GM19372 (cell line): ENCODE measurements around the gene FIBCD1.

Experiments used
- ATAC-seq: cut with Tn5 transposase; IDR thresholded peaks from one replicate; pipeline ENCODE4 v1.9.1; 2021; ENCODE audit warnings: mild to moderate bottlenecking, low read depth, moderate library complexity; ENCODE audit not compliant: unreplicated experiment

The FIBCD1 gene, protein sequence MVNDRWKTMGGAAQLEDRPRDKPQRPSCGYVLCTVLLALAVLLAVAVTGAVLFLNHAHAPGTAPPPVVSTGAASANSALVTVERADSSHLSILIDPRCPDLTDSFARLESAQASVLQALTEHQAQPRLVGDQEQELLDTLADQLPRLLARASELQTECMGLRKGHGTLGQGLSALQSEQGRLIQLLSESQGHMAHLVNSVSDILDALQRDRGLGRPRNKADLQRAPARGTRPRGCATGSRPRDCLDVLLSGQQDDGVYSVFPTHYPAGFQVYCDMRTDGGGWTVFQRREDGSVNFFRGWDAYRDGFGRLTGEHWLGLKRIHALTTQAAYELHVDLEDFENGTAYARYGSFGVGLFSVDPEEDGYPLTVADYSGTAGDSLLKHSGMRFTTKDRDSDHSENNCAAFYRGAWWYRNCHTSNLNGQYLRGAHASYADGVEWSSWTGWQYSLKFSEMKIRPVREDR

DNA sequence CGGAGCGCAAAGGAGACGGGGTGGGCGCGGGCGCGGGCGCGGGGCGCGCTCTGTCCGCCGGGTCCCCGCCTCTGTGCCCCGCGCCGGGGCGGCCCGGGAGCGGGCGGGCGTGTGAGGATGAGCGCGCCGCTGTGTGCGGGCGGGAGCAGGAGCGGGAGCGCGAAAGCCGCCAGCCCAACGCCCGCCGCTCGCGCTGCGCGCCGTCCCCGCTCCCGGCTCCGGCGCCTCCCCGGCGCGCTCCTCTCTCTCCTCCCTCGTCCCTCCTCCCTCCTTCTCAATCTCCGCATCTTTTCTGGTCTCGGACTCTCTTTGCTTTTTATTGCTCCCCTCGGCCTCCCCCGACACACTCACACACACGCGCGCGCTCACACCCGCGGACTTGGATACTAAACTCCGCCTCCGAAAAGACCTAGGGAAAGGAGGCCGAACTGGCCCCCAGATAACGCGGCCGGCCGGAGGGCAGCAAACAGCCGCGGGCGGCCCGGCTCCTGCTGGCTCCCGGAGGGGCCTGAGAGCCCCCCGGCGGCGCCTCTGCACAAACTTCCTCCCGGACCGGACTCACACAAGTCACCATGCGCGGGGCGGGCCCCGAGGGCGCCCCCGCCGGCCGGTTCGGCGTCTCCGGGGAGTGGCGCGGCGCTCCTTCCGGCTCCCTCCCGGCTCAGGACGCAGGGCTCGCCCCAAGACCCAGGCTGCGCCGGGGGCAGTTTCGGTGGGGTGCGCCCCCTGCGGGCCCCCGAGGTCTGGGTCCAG lies at the start of gene FIBCD1:
FIBCD1 (minus strand) TSS at position 596 of the 753 bp plus-strand sequence. CDS start 640 bp downstream, outside the sequence.
- no peak for ATAC-seq

DNA sequence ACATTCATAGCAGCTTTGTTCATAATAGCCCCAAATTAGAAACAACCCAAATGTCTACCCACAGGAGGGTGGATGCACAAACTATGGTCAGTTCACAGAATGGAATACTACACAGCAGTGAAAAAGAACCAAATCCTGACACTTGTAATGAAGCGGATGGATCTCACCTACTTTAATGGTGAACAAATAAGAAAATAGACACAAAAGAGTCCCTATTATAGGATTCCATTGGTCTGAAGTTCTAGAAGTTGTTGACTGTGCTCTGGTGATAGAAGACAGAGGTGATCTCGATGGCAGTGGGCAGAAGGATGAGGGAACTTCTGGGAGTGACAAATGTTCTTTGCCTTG lies 49.3 kb upstream of the FIBCD1 start:
- ATAC-seq, result no peak

DNA sequence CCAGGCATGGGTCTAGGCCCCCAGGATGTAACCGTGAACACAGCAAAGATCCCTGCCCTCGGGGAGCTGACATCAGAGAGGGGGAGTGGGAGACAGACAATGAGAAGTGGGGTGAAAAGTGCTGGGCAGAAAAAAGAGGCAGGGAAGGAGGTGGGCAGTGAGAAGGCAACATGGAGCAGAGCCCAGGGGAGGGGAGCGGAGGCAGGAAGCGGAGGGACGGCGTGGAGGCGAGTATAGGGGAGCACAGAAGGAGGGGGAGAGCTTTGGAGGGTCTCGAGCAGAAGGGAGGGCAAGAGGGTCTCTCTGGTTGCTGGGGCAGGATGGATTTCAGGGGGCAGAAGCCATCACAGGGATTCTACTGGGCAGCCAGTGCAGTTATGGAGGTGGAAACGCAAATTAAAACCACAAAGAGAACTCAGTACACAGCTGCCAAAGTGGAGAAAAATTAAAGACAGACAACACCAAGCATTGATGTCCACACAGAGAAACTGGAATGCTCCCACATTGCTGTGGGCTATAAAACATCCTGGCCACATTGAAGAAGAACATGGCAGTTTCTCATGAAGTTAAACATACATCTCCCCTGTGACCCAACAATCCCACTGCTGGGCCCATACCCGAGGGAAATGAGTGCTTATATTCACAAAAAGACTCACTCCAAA lies 48.8 kb upstream of the FIBCD1 start:
- ATAC-seq, result no peak

DNA sequence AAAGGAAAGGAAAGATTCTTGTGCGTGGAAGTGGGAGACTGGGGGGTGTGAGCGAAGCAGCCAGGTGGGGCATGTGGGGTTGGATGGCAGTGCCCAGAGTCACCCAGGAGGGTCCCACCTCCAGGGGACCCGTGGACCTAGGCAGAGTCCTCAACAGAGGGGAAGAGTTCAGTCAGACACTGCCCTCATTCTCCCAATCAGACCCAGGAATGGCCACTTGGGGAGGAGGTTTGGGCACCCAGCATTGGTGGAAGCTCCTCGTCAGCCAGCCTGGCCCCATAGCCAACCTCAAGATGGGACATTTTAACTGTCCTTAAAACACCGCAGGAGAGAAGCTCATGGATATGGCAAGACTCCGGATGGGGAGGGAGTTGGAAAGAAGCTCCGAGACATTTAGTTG lies 48.0 kb upstream of the FIBCD1 start:
- no peak for ATAC-seq

DNA sequence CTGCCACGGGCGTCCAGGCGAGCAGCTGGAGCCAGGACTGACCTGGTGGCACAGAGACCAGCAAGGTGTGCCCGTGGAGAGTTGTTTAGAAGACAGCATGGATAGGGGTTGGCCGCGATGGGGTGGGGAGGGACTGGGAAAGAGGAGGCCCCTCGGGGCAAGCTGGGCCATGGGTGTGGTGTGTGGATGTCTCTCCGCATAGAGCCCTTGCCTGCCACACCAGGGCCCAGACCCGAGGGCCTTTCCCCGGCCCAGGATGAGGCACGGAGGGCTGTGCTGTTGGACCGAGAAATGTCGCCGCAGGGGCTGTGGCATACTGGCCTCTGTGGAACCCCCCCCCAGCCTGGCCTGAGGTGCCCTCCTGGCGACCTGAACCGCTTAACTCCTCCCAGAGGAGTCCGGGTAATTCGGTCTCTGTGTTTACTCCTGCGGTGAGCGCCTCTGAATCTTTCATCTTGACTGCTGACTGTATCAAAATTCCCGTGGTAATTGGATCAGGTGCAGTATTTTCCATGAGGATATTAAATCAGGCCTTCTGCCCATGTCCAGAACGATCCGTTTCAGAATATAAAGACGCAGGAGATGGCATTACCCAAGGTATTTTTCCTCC lies 47.4 kb upstream of the FIBCD1 start:
- no peak for ATAC-seq

DNA sequence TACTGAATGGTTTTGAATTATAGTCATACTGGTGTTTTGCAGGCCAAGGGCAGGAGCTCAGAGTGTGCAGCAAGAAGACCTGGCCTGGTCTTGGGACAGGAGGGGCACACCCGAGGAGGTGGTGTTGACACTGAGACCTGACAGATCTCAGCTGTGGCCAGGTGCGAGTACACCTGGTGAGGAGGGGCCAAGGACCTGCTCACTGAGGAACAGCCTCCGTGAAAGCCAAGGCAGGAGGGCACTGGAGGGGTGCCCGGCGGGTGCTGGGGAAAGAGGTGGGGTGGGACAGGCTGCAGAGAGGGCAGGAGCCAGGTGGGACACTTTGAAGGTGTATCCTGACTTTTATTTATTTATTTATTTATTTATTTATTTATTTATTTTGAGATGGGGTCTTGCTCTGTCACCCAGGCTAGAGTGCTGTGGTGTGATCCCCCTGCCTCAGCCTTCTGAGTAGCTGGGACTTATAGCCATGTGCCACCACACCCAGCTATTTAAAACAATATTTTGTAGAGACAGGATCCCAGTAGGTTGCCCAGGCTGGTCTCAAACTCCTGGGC lies 46.6 kb upstream of the FIBCD1 start:
- ATAC-seq, result no peak

DNA sequence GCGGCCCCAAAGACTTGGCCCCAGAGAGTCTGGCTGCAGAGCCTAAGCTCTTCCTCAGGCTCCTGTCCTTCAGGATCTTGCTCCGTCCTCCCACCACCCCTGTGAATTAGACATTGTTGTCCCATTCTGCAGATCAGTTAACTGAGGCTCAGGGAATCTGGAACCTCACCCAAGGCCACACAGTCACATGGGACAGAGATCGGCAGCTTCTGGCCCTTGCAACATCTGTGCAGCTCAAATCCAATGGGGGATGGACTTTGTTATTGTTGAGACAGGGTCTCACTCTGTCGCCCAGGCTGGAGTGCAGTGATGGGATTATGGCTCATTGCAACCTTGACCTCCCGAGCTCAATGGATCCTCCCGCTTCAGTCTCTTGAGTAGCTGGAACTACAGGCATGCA lies 46.0 kb upstream of the FIBCD1 start:
- ATAC-seq, result no peak

DNA sequence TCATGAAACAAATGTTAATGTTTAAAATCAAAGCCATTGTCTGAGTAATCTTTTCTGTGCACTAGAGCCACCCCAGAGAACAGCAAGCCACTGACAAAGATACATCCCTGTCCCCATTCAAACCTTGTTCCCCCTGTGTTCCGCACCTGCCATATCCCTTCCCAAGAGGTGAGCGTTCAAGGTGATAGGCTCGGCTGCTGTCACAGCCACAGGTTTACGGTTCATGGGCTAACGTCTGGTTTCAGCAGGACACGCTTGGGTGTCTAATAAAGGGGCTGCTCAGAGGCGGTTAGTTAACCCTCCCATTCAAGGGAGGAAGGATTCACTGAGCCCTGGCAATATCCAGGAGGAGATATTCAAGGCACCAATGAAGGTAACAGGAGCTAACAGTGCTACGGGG lies 45.5 kb upstream of the FIBCD1 start:
- ATAC-seq, result no peak

DNA sequence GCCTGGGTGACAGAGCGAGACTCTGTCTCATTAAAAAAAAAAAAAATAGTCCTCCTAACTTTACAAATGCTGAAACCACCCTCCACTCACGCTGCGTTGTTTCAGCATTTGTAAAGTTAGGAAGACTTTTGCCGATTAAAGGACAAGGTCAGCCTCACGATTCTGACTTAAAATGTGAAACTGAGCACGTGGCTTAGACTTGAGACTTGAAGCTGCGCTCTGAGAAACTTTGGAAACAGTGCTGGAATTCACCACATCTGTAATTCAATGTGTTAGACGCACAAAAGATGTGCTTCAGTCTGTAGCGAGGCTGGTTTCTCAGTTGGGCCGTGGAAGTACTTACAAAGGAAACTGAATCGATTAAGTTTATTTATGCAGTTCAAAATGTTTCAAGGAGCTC lies 44.9 kb upstream of the FIBCD1 start:
- no peak for ATAC-seq

DNA sequence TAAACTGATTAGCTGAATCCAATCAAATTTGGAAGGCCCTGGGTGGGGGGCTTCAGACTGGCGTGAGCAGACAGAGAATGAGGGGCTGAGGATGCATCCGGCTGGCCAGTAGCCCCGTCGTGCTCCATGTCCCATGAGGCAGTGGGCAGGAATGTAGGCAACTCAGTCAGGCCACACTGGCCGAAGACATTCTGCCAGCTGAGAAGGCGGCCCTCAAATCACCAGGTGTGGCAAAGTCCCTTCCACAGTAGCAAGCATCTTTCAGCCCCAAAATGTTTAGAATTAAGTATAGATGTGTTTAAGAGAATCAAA lies 44.3 kb upstream of the FIBCD1 start:
- no peak for ATAC-seq

DNA sequence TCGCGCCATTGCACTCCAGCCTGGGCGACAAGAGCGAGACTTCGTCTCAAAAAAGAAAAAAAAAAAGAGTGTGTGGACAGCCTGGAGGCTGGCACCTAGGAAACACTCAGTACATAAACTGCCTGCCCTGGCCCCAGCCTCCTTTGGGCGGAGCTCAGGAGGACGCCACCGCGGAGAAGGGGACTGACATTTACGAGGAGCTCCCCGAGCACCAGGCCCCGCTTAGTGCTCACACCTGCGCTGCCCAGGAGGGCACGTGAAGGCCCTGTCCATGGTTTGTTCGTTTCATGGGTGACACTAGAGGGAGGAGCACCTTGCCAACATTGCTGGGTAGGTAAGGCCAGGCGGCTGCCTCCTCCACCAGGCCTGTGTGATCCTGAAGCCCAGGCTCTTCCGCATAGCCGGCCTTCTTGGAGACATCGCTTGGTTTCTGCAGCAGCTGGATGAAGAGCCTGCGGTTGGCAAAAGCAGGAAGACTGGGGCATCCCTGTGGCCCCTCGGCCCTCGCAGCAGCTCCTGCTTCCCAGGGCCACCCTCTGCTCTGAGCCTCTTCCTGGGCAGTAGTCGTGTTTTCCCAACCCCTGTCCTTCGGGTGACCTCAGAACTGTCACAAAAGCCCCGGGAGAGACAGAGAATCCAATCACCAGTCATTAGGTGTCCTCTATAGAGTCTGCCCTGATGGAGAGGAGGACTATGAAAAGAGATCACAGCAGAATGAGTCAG lies 43.8 kb upstream of the FIBCD1 start:
- no peak for ATAC-seq

DNA sequence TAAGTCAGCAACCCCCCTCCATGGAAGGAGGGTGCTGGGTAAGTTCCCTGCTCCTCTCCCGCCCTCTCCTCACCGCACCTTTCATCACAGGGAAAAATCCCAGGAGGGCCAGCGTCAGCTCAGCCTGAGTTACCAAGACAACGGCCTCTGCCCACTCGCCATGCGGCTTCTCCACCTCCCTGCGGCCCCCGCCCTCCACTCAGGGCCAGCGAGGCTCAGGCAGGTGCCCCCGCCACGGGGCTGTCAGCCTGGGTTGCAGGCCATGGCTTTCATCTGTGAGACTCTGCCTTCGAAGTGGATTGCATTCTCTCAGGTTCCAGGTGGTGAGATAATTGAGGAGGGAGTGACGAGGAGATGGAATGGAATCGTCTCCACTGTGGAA lies 42.7 kb upstream of the FIBCD1 start:
- no peak for ATAC-seq

DNA sequence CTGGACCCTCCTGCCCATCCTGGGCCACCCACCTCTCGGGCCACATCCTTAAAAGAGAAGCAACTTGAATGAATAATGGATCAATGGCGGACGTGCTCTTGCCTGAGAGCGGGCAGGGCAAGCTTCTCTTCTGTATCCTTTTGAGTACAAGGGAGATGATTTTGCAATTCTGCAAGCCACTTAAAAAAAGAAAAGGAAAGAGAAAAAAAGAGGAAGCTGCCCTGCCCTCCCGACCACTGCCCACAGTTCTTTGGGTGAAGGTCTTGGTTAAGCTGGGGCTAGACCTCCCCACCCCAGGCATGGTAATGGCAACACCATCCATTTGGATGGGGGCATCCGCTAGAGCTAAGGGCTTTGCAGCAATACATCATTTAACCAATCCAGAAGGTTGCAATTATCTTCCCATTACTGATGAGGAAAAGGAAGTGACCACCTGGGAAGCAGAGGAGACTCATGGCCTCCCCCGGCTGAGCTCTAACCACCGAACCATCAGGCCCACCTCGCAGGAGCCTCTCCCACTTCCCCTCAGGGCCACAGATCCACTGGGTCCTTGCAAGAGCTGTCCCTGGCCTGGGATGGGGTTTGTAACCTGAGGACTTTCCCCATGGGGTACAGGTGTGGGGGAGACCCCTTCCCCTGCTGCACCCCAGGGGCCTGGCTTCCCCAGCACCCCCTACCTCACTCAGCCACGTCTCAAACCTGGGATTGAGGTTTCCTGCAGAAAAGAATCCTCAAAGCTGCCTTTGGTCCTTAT lies 42.1 kb upstream of the FIBCD1 start:
- ATAC-seq, result no peak

DNA sequence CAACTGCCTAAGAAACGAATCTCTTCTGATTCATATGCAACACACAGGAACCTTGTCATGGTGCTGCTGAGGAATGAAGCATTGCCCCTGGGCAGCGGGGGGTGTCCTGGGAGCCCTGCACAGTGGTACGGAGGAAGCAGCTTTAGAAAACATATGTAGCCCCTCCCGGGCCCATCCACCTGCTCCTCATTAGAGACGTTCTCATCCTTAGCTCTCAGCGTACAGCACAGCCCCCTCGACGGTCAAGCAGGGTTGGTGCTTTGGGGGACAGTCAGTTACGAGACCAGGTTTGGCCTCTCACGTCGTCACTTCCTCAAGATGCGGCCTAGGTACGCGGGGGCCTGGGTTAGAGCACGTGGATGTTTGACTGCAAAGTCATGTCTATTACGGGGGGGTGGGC lies 41.5 kb upstream of the FIBCD1 start:
- no peak for ATAC-seq

DNA sequence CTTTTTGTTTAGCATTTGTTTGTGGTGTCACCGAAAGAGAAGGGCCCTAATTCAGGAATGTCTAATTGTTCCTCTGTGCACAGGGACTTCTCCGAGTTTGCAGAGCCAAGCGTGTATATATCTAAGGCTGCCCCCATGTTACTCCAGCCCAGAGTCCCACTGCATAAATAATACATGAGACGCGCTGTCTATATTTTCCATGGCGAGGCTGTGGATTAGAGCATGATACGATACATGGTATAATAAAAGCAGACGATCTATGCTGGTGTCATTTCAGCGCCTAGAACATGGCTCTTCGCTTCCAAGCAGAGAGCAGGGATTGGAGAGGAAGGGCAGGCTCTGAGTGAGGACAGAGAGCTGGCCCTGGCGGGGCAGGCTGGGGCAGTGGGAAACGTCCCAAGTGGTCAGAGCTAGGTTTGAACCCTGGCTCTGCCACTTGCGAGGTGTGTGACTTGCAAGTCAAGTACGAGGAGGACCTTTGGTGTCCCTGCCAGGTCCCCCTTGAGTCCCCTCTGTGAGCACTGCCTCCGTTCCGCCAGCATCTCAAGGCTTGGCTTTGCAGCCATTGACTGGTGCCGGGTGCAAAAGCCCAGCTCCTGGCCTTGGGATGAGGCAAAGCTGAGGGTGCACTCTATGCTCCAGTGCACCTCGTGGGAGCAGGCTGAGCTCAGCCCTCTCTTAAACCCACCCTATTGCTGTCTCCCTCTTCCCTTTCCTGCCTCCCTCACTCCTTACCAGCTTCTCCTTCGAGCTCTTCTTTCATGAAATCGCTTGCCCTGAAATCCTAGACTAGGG lies 40.7 kb upstream of the FIBCD1 start:
- no peak for ATAC-seq

DNA sequence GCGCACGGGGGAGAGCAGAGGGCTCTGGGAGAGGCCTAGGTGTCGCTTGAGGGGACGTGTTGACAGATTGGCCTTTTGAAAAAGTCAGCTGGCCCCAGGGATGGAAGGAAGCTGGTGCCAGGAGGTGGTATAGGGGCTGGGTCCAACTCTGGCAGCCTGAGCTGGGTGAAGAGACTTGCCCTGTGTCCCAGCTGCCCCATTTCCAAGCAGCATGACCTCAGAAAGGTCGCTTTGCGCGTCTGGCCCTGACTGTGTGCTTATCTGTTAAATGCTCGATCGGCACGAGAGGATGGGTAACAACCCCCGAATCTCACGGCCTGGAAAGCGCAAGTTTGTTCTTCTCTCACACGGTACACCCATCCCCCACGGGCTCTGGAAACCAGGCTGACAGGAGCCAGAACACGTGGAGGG lies 38.8 kb upstream of the FIBCD1 start:
- ATAC-seq, result no peak

DNA sequence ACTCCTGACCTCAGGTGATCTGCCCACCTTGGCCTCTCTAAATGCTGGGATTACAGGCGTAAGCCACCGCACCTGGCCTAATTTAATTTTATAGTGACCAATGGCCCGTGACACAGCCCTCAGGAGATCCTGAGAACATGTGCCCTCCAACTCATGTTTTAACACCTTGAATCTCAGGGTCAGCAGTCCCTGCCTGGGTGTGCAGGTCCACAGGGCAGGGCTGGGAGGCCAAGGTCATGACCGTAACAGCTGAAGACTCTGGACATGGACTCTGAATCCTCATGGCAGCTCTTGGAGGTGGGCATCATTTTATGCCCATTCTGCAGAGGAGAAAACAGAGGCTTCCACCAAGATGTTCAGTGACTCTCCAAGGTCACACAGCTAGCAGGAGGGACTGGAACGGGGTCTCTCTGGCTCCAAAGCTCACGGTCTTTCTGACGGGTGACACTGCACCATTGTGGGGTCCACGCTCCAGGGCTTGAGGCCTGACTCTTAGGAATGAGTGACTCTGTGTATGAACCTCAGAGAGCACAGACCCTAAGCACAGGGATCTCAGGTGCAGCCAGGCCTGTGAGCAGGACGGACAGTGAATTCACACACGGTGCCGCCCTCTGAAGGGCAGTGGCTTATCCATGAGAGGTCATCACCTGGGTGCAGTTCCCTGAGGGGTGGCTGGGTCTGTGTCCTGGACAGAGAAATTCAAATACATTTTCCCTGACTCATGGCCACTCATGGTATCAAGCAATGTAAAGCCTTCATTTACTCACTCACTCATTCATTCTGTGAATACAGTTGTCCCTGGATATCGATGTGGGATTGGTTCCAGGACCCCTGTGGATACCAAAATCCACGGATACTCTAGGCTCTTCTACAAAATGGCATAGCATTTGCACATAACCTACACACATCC lies 37.1 kb upstream of the FIBCD1 start:
- no peak for ATAC-seq

DNA sequence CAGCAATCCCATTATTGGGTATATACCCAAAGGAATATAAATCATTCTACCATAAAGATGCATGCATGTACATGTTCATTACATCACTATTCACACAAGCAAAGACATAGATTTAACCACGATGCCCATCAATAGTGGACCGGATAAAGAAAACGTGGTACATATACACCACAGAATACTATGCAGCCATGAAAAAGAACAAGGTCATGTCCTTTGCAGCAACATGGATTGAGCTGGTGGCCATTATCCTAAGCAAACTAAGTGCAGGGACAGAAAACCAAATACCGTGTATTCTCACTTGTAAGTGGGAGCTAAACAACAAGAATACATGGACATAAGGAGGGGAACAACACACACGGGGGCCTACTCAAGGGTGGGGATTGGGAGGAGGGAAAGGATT lies 36.1 kb upstream of the FIBCD1 start:
- ATAC-seq, result no peak
